GM21717 (cell line): ENCODE measurements around the gene JADE2.
"Not testable (repeated sequence)": the region's sequence is repeated elsewhere in the genome, so short reads cannot be mapped to it uniquely, and the experiment has no call there.

Source experiments
- ATAC-seq: cut with Tn5 transposase; IDR thresholded peaks from one replicate; pipeline ENCODE4 v1.9.1; 2021; ENCODE audit warnings: mild to moderate bottlenecking, moderate library complexity; ENCODE audit not compliant: unreplicated experiment

JADE2 gene

DNA sequence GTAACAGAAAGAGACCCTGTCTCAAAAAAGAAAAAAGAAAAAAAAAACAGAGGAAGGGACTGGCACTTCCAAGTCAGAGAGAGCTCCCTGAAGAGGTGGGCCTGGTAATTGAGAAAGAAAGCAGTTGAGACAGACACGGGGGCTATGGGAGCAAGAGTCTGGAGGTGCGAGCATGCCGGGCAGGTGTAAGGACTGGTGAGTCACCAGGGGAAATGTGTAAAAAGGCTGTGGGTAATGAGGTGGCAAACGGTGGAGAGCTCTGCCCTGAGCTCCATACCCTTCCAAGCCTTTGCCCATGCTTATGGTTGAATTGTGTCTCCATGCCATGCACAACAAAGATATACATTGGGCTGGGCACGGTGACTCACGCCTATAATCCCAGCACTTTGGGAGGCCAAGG lies 18.0 kb upstream of the JADE2 start:
- no peak for ATAC-seq

DNA sequence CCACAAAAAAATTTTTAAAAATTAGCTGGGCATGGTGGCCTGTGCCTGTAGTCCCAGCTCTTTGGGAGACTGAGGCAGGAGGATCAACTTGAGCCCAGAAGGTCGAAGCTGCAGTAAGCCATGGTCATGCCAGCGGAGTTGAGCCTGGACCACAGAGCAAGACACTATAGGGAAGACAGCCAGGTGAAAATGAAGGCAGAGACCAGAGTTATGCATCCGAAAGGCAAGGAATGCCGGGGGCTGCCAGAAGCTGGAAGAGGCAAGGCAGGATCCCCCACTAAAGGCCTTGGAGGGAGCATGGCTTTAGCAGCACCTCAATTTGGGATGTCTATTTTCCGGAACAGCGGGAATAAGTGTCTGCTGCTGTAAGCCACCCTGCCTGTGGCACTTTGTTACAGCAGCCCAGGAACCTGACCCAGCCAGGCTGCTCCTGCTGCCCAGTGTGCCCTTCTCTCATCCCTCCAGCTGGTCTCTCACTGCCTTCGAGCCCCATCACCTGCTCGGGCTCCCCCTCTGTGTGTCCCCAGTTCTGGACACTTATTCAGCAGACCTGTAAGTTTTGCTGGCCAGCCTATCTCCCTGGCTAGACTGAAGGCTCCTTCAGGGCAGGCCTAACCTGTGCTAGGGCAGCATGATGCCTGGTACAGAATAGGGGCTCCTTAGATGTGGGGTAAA lies 16.8 kb upstream of the JADE2 start:
- no peak for ATAC-seq

DNA sequence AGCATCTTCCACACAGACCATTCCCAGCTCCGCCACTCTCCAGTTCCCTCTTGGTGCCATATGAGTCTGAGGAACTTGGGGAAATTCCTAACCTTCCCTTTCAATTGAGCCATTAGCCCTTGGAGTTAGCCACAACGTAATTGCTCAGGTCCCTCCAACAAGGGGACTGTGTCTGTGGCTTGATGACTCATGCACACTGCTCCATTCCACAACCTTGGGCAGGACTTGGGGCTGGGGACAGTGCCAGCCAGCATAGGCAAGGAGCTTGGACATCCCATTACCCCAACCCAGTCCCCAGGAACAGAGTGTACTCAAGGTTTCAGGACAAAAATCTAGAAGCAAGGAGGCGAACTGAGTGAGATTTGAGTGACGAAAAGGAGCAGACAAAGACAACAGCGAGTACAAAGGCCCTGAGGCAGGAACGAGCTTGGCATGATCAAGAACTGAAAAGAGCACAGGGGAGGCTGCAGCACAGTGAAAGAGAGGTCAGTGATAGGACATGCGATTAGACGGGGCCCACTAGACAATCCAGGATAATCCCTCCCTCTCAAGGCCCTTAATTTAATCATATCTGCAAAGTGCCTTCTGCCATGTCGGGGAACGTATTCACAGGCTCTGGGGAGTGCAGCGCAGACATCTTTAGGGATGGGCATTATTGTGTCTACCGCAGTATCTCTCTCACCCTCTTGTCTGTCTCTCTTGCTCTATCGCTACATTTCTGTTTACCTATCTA lies 16.0 kb upstream of the JADE2 start:
- no peak for ATAC-seq

DNA sequence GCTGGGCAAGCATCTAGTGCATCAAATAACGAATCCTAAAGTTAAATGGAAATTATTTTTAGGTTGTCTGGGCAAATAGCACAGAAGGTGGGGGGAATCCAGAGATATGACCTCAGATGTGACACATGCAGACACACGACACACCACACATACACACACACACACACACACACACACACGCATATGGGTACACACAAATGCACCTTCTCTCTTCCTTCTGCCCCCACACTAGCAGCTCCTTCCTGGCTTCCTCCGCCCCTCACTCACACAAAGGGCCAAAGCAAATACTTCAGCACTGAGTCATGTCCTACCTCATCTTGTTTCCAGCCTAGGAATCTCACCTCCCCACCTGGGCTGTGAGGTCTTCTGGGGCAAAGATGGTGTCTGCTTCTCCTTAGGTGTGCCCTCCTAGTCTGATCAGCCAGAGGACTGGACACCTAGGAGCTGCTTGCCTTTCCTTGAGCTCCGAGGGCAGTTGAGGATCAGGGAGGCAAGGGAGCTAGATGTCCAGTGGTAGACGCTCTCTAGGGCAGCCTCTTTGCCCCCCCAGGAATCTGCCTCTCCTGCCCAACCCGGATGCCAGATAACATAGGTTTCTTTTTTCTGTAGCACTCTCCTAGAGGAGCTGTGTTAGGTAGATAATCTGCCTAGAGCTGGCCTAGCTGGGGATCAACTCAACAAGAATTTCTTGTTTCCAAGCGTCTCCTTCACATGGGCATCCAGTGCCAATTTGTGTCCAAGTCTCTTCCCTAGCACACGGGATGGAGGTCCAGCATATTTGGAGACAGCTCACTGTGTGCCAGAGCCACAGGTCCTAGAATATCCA lies 14.3 kb upstream of the JADE2 start:
- no peak for ATAC-seq

DNA sequence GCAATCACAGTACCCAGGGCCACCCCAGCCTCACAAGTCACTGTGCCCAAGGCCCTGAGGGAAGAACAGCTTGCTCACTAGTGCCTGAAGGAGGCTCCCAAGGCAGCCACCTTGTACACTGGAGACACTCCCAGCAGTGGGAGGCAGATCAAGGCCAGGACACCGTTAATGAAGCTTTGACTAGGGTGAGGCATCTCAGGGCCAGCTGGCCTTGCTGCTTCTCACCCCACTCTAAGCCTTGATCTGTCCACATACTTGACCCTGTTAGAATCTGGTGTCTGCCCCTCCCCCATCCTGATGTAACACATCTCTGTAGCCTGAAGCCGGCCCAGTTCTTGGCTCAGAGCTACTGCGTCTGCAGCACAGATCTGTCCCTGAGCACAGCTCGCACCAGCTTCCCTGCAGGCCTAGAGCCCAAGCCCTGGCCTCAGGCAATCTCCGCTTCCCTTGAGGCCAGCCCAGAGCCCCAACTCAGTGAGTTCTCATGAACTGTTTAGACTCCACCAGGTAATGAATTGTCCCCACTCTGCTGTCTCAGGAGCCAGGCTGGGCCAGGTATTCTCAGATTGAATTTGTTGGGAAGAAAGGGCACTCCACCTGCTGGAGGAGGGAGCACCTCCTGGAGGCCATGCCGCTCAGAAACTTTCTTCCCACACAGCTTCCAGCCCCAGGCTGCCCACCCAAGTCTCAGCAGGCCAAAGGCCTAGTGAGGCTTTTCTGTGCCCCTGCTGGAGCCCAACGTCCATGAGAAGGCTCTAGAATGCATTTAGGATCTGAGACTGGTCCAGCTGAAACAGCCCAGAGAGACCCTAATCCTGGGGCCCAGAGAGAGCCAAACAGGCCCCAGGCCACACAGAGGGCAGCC lies 13.4 kb upstream of the JADE2 start:
- ATAC-seq = no peak

DNA sequence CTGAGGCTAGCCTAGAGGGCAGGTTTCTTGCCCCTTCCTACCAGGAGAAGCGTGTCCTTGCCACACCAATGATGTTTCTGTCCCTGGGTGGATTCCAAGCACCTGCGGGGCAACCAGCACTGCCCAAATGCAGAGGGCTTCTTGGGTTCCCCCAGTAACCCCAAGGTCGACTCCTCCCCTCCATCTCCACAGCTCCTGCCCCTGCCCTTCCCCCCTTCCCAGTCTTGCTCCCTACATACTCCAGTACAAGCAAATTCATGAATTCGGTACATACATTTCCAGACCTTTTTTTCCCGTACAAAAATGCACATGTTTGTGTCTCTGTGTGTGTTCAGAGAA lies 12.8 kb upstream of the JADE2 start:
- ATAC-seq = no peak

DNA sequence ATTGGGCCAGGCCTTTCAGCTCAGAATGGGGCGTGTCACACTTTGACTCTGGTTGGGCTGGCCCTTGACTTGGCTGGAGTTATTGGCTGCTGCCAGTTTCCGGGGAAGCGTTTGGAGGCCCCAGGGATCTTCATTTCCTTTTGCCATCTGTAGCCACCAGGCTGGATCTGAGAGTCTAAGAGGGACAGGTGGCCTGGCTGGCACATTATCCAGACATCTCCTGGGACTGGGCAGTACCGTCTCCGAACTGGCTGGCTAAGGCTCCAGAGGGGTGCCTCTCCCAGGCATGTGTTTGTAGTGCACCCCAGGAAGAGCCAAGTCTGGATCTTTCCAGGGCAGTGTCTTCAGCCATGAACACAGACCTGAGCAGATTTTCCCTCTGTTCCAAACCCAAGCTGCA lies 9.7 kb upstream of the JADE2 start:
- no peak for ATAC-seq

DNA sequence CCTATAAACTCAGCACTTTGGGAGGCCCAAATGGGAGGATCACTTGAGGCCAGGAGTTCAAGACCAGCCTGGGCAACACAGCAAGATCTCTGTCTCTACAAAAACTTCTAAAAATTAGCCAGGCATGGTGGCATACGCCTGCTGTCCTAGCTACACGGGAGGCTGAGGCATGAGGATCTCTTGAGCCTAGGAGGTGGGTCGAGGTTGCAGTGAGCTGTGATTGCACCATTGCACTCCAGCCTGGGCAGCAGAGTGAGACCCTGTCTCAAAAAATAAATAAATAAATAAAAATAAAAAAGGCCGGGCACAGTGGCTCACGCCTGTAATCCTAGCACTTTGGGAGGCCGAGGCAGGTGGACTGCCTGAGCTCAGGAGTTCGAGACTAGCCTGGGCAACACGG lies 8.5 kb upstream of the JADE2 start:
- ATAC-seq = not testable (repeated sequence)

DNA sequence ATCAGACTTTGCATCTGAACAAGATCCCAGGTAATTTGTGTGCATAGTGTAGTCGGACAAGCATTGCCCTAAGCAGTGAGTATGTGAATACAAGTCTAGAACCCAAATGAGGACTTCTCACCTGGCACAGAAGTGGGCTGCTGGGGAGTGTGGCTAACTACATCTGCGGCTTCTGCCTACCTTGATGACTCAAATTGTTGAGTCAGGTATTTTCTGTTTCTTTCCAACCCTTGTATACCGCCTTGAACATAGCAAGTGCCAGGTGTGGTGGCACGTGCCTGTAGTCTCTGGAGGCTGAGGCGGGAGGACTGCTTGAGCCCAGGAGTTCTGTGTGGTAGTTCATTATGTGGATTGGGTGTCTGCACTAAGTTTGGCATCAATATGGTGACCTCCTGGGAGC lies 7.9 kb upstream of the JADE2 start:
- no peak for ATAC-seq

DNA sequence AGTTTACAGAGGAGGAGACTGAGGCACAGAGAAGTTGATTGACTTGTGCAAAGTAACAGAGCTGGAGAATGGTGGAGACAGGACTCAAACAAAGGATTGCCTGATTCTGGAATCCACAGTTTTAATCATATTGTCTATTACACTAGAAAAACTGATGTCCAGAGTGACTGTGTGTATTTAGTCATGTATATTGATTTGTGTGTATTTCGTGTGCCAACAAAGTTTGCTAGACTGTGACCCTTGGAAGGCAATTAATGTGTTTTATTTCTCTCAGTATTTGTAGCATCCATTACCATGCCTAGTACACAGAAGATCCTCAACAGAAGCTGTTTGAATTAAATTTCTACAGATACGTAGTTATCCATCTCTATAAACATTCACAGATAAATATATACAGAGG lies 5.5 kb upstream of the JADE2 start:
- ATAC-seq = no peak

DNA sequence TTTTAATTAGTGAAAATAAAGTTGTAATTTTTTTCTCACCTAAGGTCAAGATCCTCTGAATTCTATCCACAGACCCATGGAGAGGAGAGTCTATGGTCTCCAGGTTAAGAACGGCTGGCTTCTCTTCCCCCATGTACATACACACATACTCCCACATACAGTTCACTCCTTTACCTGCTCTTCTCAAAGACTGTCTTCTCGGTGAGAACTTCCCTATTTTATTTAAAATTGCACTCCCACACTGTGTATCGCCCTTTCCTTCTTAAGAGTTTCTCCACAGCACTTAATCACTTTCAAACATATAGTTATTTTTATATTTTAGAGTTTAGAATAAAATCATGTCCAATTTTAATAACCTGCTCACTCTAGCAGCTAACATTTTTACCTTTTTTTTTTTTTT lies 3.6 kb upstream of the JADE2 start:
- no peak for ATAC-seq

DNA sequence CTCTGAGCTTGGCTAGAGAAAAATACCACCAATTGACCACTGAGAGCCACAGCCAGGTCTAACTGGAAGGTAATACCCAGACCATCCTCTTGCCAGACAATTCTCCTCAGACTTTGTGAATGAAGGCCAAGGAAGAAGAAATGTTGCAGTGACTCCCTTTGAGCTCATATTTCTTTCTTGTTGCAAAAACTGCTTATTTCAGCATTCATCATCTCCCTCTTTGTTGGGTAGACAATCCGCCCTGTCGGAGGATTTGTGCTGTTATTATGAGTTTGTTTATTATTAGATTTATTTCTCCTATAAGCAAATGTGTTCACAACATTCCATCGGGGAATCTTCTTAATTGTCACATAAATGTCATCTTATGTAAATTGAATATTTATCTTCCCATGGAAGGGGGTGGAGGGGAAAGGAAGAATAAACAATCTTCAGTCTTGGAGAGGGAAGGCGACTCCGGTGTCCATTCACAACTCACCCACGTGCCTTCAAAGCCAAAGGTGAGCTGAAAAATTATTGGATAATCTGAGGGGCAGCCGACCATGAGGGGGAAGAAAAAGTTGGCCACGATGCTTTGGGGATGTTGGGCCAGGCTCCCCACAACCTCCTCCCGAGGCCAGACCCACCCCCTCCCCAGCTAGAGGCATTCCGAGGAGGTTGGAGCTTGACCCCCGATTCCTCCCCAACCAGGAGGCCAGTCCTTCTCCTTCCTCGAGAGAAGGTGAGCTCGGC lies 1.8 kb upstream of the JADE2 start:
- ATAC-seq = no peak

DNA sequence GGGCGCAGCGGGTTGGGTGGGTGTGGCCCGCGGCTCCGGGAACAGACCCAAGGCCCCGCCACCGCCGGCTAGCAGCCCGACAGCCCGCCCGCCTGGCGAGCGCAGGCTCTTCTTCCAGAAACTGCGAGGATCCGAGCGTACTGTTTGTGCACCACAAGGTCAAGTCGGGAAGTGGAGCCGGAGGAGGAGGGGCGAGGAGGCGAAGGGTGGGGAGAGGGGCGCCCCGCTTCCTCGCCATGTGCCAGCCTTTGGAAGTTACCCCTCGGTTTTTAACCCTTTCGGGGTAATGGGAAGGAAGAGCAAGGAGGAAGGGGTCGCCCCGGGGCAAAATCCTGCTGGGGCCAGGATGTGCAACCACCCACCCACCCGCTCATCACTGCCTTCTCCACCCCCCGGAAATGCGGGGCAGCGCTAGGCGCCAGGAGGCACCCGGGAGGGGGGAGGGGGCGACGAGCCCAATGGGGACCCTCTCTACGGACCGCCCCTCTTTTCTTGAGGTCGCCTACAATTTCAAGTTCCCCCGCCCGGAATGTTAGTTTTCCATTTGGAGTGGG lies 1.1 kb upstream of the JADE2 start:
- no peak for ATAC-seq

DNA sequence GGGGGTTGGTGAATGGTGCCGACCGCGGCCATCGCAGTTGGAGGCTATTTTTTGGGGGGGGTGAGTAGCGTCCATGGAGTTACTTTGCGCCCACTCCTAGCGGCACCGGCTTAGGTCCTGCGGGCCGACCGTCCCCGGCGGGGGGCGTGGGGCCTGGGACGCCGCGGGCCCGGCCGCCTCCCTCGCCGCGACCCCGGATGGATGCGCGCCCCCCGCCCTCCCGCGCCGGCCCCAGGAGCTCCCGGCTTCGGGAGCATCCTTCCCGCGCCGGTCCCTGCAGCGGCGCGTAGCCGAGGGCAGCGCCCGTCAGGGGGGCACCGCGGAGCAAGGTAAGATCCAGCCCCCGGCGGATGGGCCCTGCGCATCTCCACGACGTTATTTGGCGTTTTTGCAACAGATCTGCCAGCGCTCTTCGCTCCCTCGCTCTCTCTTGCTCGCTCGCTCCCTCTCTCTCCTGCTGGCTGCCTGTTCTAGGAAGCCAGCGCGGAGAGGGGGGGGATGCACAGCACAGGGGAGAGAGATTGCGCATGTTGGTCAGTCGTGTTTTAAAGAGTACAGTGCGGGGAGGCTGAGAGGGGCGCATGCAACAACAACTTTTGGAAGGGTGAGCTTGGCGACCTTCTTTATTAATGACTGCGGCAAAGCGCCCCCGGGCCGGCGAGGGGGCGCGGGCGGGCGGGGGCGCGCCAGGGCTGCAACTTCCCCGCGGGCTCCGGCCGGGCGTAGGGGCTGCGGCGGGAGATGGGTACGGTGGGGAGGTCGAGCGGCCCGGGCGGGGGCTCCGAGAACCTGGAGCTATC lies 413 bp downstream of the JADE2 start:
- ATAC-seq = peak; percentile 4

DNA sequence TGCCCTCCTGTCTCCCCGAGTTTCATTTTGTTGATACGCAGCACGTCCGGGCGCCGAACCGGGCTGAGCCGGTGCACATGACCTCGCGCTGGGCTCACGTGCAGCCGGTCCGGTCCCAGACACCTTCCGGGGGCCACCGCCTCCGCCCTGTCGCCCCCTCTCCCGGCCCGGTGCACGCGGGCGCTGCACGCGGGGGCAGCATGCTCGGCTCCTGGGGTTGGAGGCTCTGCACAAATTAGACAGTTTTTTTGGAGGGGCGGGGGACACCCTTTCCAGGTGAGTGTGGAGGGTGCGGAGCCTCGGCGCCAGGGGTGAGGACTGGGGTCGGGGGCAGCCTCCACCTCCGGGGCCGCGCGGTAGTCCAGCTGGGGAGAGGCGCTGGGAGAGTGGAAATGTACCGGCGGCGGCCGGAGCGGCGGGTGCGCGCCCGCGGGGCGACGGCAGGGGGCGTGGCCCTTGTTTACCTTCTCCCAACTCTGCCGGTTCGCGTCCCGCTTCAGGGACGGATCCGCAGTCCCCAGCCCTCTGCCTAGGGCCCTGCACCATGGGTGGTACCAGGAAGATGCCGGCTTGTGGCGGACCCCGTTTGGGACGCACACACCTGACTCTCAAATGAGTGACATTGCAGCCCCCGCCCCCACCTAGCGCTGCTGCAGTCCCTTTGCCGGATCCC lies 1.1 kb downstream of the JADE2 start:
- peak; percentile 29 for ATAC-seq

DNA sequence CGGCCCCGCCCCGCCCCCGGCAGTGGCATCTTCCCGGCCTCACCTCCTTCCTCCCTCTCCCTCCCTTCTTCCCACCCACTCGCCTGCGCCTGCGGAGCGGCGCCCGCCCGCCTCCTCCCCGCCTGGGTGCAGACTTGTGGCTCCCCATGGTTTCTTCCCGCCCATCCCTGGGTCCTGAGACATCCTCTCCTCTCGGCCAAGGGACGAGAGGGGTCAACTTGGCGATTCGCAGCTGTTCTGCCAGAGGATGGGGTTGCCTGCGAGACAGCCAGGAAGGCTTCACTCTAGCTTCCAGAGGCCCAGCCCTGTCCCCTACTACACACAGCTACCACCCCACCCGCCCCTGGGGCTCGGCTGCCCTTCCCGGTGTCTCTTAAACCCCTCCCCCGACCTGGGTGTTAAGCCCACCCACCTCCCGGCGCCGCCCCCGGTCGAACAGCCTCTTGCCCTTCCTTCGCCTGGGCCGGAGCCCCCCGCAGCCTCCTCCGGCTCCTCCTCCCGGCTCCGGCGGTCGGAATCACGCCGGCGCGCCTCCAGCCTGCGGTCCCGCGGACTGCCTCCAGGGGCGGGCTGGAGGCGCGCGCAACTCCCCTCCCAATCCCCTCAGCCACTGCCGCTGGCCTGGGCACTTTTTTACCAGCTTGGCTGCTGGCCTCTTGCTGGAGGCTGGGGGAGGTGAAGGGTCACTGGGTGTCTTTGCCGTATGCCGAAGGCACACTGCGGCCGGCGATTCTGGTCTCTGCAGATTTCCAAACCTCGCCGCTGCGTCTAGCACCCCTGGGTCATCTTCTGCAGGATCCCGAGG lies 1.9 kb downstream of the JADE2 start:
- ATAC-seq = peak; percentile 43

DNA sequence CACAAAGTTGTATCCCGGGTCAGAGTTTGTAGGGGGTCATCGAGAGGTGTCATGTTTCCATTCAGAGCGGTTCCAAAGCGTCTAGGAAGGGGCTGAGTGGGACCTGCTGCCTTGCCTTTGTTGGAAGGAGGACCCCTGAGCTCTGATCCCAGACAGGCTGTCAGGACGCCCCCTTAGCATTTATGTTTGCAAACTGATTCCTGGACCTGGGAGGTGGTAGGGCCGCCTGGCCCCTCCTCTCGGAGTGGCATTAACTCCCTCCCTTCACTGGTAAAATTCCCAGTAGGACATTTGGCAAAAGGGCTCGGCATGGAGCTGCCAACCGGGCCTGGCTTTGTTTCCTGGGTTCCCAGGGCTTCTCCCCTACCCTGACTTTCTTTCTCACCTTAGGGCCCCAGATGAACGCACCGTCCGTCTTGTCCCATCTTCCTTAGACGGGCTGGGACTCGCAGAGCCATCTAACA lies 2.5 kb downstream of the JADE2 start:
- ATAC-seq = no peak

DNA sequence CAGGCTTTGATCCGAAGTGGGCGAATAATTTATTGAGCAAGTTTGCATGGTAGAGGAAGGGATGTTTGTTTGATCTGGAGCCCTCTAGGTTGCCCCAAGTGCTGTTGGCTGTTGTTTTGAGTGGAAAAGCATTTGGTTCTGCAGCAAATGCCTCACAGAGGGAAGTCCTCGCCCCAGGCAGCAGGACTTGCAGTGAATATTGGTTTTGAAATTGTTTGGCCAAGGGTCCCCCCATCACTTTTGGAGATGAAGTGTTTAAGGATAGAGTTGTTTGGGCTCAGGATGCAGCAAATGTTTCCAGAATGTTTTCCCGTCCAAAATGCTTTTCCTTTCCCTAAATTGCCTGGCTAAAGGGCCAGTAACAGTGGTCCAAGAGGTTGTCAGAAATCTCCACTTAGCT lies 3.1 kb downstream of the JADE2 start:
- ATAC-seq = no peak
